HuH-7 (cell line): ENCODE results near the gene RHOB.

Experiments
- DNase-seq: peaks from one replicate; pipeline ENCODE4 v3.0.0; 2011; ENCODE audit warnings: low spot score

The RHOB gene

GRCh38 chr2:20496076-20496872 lies 49.4 kb downstream of the RHOB start:
- no peak for DNase-seq

- DNase-seq, result no peak
These were observed 50.1 kb downstream of the RHOB start for GRCh38 chr2:20496942-20497341.
